Thoracic aorta (tissue), 2 donors: ENCODE measurements around the gene FOCAD. TPM values are rescaled to one million over a fixed set of nuclear protein-coding genes. Genes with fewer than 3 reads are reported as not detected.

Experiments
- ATAC-seq: fragments of 150-250 bp; one replicate; pipeline ENCODE4 v1.8.0; 2017; ENCODE audit warnings: low read depth; ENCODE audit not compliant: insufficient number of reproducible peaks, low FRiP score
- DNase-seq: peaks from one replicate; pipeline ENCODE4 v3.0.0-alpha.2; 2020; ENCODE audit warnings: low spot score
- H3K27ac ChIP-seq, 2 donors: fragments of 200-600 bp; sonication (generic); 1 replicate in 1 of 2; 2 replicates in 1 of 2; pipeline ENCODE4 v1.5.1; 2016; ENCODE audit warnings: mild to moderate bottlenecking in 2 of 2, moderate library complexity in 2 of 2
- H3K27me3 ChIP-seq: fragments of 200-600 bp; sonication (generic); replicated peaks from 2 replicates; pipeline ENCODE4 v1.6.0; 2016; ENCODE audit warnings: mild to moderate bottlenecking; ENCODE audit not compliant: insufficient read depth
- H3K36me3 ChIP-seq: fragments of 200-600 bp; sonication (generic); one replicate; pipeline ENCODE4 v1.5.1; 2016
- H3K4me1 ChIP-seq, 2 donors: fragments of 200-600 bp; sonication (generic); 1 replicate in 1 of 2; 2 replicates in 1 of 2; pipeline versions ENCODE4 v1.5.1 to v1.6.0; 2016; ENCODE audit warnings: low read depth in 2 of 2, mild to moderate bottlenecking in 1 of 2; ENCODE audit not compliant: control insufficient read depth in 1 of 2
- H3K4me3 ChIP-seq: fragments of 200-600 bp; sonication (generic); 2 replicates; pipeline ENCODE4 v1.5.1; 2016; ENCODE audit warnings: mild to moderate bottlenecking
- H3K9me3 ChIP-seq: fragments of 200-600 bp; sonication (generic); 2 replicates; pipeline ENCODE4 v1.5.1; 2016
- total RNA-seq, 2 donors: library from RNA; depleted of rRNA; stranded (reverse); fragments of >200 nt; gene quantifications; one replicate each; pipeline versions ENCODE4 v1.1.0 to v1.2.3, GENCODE V29; 2016
- TF ChIP-seq, protein P1 (sequence below): fragments of 200-600 bp; sonication (generic); IDR thresholded peaks from one replicate; pipeline ENCODE4 v1.5.1; 2019; ENCODE audit warnings: antibody characterized with exemption

The FOCAD gene
- total RNA-seq, 2 donors from 2014 or later = 33.1 to 45.9 TPM

DNA sequence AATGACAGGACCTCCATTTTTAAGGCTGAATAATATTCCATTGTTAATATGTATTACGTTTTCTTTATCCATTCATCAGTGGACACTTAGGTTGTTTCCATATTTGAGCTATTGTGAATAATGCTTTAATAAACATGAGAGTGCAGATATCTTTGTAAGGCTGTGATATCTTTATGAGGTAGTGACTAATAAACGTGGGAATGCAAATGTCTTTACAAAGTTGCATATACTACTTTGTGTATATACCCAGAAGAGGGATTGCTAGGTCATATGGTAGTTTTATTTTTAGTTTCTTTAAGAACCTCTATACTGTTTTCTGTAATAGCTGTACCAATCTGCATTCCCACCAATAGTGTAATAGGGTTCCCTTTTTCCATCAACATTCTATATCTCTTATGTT, 148.7 kb downstream of the FOCAD start:
- H3K27ac ChIP-seq = no peak overlapping the region
- no peaks in the 10 kb centered on the region for H3K27me3 ChIP-seq
- H3K4me1 ChIP-seq = peaks cover 2 to 5% of the 10 kb centered on the region in 2 donors
- no peak overlapping the region for H3K4me3 ChIP-seq
- ATAC-seq (no peak), DNase-seq (no peak)
- no peaks in the 10 kb centered on the region for H3K9me3 ChIP-seq
- no peaks in the 10 kb centered on the region for H3K36me3 ChIP-seq
- TF ChIP-seq, protein P1, sequence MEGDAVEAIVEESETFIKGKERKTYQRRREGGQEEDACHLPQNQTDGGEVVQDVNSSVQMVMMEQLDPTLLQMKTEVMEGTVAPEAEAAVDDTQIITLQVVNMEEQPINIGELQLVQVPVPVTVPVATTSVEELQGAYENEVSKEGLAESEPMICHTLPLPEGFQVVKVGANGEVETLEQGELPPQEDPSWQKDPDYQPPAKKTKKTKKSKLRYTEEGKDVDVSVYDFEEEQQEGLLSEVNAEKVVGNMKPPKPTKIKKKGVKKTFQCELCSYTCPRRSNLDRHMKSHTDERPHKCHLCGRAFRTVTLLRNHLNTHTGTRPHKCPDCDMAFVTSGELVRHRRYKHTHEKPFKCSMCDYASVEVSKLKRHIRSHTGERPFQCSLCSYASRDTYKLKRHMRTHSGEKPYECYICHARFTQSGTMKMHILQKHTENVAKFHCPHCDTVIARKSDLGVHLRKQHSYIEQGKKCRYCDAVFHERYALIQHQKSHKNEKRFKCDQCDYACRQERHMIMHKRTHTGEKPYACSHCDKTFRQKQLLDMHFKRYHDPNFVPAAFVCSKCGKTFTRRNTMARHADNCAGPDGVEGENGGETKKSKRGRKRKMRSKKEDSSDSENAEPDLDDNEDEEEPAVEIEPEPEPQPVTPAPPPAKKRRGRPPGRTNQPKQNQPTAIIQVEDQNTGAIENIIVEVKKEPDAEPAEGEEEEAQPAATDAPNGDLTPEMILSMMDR = no peak

DNA sequence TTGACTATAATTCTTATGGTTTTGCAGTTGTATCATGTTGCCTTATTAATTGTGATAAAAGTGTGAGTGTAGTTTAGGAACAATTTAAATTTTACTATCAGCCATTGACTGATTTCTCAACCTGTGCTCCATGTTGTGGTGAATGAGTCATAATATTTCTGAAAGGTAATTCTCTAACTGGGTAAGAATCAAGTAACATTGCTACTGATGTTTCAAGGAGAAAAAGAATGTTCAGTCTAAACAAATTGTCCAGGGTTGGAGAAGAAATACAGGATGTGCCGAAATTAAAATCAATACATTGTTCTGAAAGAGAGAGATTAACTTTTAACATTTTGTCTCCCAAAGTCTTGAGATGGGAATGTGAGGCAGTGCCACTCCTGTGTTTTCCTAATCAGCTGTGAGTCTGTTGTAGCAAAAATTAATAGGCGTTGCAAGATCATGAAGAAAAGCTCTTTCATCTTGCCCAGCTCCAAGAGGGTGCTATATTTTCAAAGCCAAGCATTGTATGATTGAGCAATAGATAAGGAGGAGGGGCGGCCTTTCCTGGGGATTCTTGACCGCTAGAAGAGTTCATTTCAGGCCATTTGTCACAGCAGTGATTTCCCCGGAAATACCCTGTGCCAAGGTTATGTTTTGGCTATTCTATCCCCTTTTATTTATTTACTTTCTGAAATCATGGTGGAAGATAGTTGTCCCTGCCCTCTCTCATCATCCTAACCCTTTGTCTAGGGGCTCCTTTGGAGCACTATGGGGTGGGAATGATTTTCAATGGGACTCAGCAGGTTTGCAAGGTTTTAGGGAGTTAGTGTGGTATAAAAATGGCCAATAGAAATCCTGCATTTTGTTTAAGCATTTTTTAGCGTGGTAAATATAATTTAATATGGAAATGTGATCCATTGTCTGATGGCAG, 151.6 kb downstream of the FOCAD start:
- H3K27ac ChIP-seq = no peak overlapping the region
- H3K4me3 ChIP-seq = no peak overlapping the region
- TF ChIP-seq, protein P1 = no peak
- ATAC-seq (no peak), DNase-seq (no peak)
- H3K27me3 ChIP-seq = no peaks in the 10 kb centered on the region
- H3K9me3 ChIP-seq = no peaks in the 10 kb centered on the region
- no peaks in the 10 kb centered on the region for H3K36me3 ChIP-seq
- H3K4me1 ChIP-seq = peaks cover 3 to 10% of the 10 kb centered on the region in 2 donors

DNA sequence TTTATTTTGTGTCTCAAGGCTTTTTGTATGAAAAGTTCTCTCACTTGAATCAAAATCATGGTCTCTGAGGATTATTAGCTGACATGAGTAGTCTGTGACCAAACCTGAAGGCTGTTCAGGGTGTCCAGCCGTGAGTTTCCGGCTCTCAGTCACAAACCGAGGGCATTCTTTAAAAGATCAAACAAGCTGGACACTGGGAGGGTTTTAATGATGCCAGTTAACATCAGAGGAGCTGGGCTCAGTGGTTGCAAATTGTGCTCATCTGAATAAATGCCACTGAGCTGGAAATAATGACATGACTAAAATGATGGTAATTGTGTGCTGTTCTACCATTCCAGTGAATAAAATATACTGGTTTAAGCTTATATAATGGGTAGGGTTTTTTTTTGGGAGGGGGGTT, 153.1 kb downstream of the FOCAD start:
- peaks cover 3 to 10% of the 10 kb centered on the region in 2 donors for H3K4me1 ChIP-seq
- H3K4me3 ChIP-seq = no peak overlapping the region
- no peaks in the 10 kb centered on the region for H3K27me3 ChIP-seq
- TF ChIP-seq, protein P1 = no peak
- no peak overlapping the region for H3K27ac ChIP-seq
- DNase-seq = no peak
- no peaks in the 10 kb centered on the region for H3K36me3 ChIP-seq
- peaks cover 1% of the 10 kb centered on the region for H3K9me3 ChIP-seq
- ATAC-seq = no peak

DNA sequence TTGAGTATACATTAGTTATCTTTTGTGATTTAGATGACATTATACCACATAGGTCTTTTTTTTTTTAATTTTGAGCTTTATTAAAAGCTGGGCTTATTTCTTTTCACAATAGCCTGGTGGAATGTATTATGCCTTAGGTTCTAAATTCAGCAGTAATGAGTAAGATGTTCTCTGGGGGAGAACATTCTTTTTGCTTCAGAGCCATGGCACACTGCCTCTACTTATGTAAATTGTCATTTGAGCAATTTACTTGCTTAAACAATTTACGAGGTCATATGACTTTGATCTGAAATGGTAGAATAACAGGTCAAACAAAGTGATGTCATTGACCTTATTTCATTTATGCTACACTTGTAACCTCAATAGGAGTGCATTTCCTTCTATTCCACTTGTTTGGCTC, 154.2 kb downstream of the FOCAD start:
- ATAC-seq (no peak), DNase-seq (no peak)
- no peaks in the 10 kb centered on the region for H3K27me3 ChIP-seq
- peaks cover 3 to 10% of the 10 kb centered on the region in 2 donors for H3K4me1 ChIP-seq
- no peak overlapping the region for H3K27ac ChIP-seq
- TF ChIP-seq, protein P1 = no peak
- no peaks in the 10 kb centered on the region for H3K36me3 ChIP-seq
- no peak overlapping the region for H3K4me3 ChIP-seq
- peaks cover 4% of the 10 kb centered on the region for H3K9me3 ChIP-seq

DNA sequence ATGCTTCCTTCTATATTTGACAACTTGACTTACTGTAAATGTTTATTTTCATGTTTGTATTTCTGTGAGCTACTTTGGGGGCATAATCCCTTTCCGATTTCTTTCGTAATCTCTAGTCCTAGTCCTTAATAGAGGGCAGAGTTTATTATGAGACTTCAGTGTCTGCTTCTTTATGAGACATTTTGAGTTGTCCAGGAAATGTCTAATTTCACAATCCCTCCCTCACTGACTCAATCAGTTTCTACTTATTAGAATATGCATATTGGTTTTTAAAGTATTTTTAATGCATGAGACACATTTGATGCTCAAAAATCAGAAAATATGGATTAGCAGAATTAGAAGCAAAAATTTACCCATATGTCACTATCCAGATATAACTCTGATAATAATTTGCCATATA, 160.9 kb downstream of the FOCAD start:
- ATAC-seq = no peak
- TF ChIP-seq, protein P1 = no peak
- peaks cover 4% of the 10 kb centered on the region for H3K9me3 ChIP-seq

More for the DNA sequence above, 160.9 kb downstream of the FOCAD start:
- no peak overlapping the region for H3K4me3 ChIP-seq
- no peaks in the 10 kb centered on the region for H3K36me3 ChIP-seq
- no peaks in the 10 kb centered on the region for H3K4me1 ChIP-seq
- no peak for DNase-seq
- H3K27me3 ChIP-seq = no peaks in the 10 kb centered on the region
- no peak overlapping the region for H3K27ac ChIP-seq
